RCC 7860 (cell line): ENCODE measurements around the gene AMBRA1.
"Not testable (repeated sequence)": the region's sequence is repeated elsewhere in the genome, so short reads cannot be mapped to it uniquely, and the experiment has no call there.

Source experiments
- DNase-seq: peaks from one replicate; pipeline ENCODE4 v3.0.0-alpha.2; 2015; ENCODE audit warnings: low spot score
- FAIRE-seq: peaks from 2 replicates; lab custom pipeline; 2012; peaks lifted over from hg19 to GRCh38; lab: Jason Lieb, UNC

Gene AMBRA1

GRCh38 chr11:46387919-46388618, 205.8 kb downstream of the AMBRA1 start:
- no peak for DNase-seq
- FAIRE-seq, result no peak

GRCh38 chr11:46387456-46387855, 206.4 kb downstream of the AMBRA1 start:
- DNase-seq, result no peak
- FAIRE-seq, result no peak

GRCh38 chr11:46386674-46387073, 207.1 kb downstream of the AMBRA1 start:
- DNase-seq, result peak; percentile 70
- FAIRE-seq, result no peak

- DNase-seq, result no peak
- FAIRE-seq, result no peak
These were observed 207.7 kb downstream of the AMBRA1 start for GRCh38 chr11:46386005-46386578.

GRCh38 chr11:46385169-46386004, 208.4 kb downstream of the AMBRA1 start:
- DNase-seq (no peak), FAIRE-seq (no peak)

- no peak for FAIRE-seq
- DNase-seq, result no peak
These were observed 209.7 kb downstream of the AMBRA1 start for GRCh38 chr11:46383974-46384701.

GRCh38 chr11:46383404-46383758, 210.4 kb downstream of the AMBRA1 start:
- no peak for FAIRE-seq
- DNase-seq, result no peak

- FAIRE-seq, result no peak
- DNase-seq, result no peak
These were observed 211.0 kb downstream of the AMBRA1 start for GRCh38 chr11:46382646-46383403.

- DNase-seq (no peak), FAIRE-seq (no peak)
These were observed 211.8 kb downstream of the AMBRA1 start for GRCh38 chr11:46381819-46382645.

GRCh38 chr11:46381048-46381818, 212.6 kb downstream of the AMBRA1 start, which contains the start of gene MDK:
Gene MDK, plus strand, starts transcription at chr11:46381669. Its CDS starts 389 bp downstream, at chr11:46382058.
- FAIRE-seq (no peak), DNase-seq (no peak)

GRCh38 chr11:46380340-46381047, 213.3 kb downstream of the AMBRA1 start:
- DNase-seq, result no peak
- FAIRE-seq, result no peak

GRCh38 chr11:46379482-46380293, 214.1 kb downstream of the AMBRA1 start:
- DNase-seq, FAIRE-seq: not testable (repeated sequence)

- FAIRE-seq (no peak), DNase-seq (no peak)
These were observed 214.9 kb downstream of the AMBRA1 start for GRCh38 chr11:46378811-46379481.

GRCh38 chr11:46378296-46378695, 215.5 kb downstream of the AMBRA1 start:
- DNase-seq, result no peak
- no peak for FAIRE-seq

- FAIRE-seq (no peak), DNase-seq (no peak)
These were observed 216.0 kb downstream of the AMBRA1 start for GRCh38 chr11:46377831-46378230.

- DNase-seq (no peak), FAIRE-seq (no peak)
These were observed 216.5 kb downstream of the AMBRA1 start for GRCh38 chr11:46377290-46377689.
